GM13977 (cell line): ENCODE data around the gene GRM4.
"Not testable (repeated sequence)": the region's sequence is repeated elsewhere in the genome, so short reads cannot be mapped to it uniquely, and the experiment has no call there.

ENCODE experiments used
- DNase-seq: peaks from one replicate; pipeline ENCODE4 v3.0.0; 2012; ENCODE audit warnings: low spot score
- CTCF ChIP-seq: IDR thresholded peaks from 2 replicates; pipeline ENCODE4 v1.5.1; 2012; ENCODE audit warnings: mild to moderate bottlenecking, control low read depth; ENCODE audit not compliant: insufficient read depth; ENCODE audit errors: extremely low read depth, missing control alignments
- in situ Hi-C: fragments of 300-500 bp; cut with MboI; formaldehyde crosslinking; loops from one replicate; pipeline ENCODE4 v1.12.0; 2022; ENCODE audit warnings: low sequenced_read_pairs, low pct_unique_long_range_greater_than_20kb, mixed read lengths, inconsistent platforms; ENCODE audit not compliant: unreplicated experiment

The GRM4 gene

GRCh38 chr6:34146021-34146782 lies at the start of gene GRM4:
TSS of gene GRM4 (minus strand) at chr6:34146087. CDS start at chr6:34133496, 12,591 bp downstream.
- in situ Hi-C loops: no loop called here
- TF ChIP-seq CTCF: no peak
- no peak for DNase-seq

GRCh38 chr6:34194772-34195171 lies 48.9 kb upstream of the GRM4 start:
- in situ Hi-C loops: no loop called here
- no peak for DNase-seq
- TF ChIP-seq CTCF: no peak

GRCh38 chr6:34190504-34191122 lies 44.7 kb upstream of the GRM4 start:
- DNase-seq: no peak
- no peak for TF ChIP-seq CTCF
- in situ Hi-C loops: no loop called here

- in situ Hi-C loops: loop anchor here (10.0 kb wide), 1 partner anchor 215 kb away; no protein-coding TSS in a partner anchor
- peak; percentile 2 for TF ChIP-seq CTCF
- no peak for DNase-seq
These were observed 44.1 kb upstream of the GRM4 start for GRCh38 chr6:34189806-34190503.

GRCh38 chr6:34184726-34185125 lies 38.8 kb upstream of the GRM4 start:
- not testable (repeated sequence) for DNase-seq
- in situ Hi-C loops: loop anchor here (10.0 kb wide), 1 partner anchor 220 kb away; no protein-coding TSS in a partner anchor

- in situ Hi-C loops: loop anchor here (10.0 kb wide), 1 partner anchor 222 kb away; no protein-coding TSS in a partner anchor
- DNase-seq: peak; percentile 81
- no peak for TF ChIP-seq CTCF
These were observed 37.1 kb upstream of the GRM4 start for GRCh38 chr6:34182751-34183531.
